Measurements from ENCODE around the gene GLDC. TPM values are rescaled to one million over a fixed set of nuclear protein-coding genes. Genes with fewer than 3 reads are reported as not detected.
A peak's percentile ranks its signal among the peaks of the same experiment; 100 is the strongest.

The GLDC gene
- total RNA-seq, 1 donor from 2014 or later, result 100 TPM

- H3K9me3 Mint-ChIP-seq, result no peaks in the 10 kb centered on the region
- H3K9me3 ChIP-seq (ENCODE audit: low read depth), result no peaks in the 10 kb centered on the region
- H2AFZ ChIP-seq (replicated peaks), result no peak overlapping the region
- no peak overlapping the region for H3K4me3 ChIP-seq
- peaks cover 68% of the 10 kb centered on the region for H4K20me1 ChIP-seq (ENCODE audit: low read depth)
- no peaks in the 10 kb centered on the region for H3K27me3 ChIP-seq
- H3K4me1 ChIP-seq, result peaks cover 41% of the 10 kb centered on the region
- peaks cover 5% of the 10 kb centered on the region for H3K36me3 Mint-ChIP-seq
- no peak for TF ChIP-seq EZH2phosphoT487 (IDR thresholded peaks at IDR 0.05)
- no peak for TF ChIP-seq EZH2 (IDR thresholded peaks at IDR 0.05)
- no peak for TF ChIP-seq CTCF (IDR thresholded peaks at IDR 0.05)
- no peak overlapping the region for H3K9ac ChIP-seq
- peaks cover 2% of the 10 kb centered on the region for H3K27me3 Mint-ChIP-seq (ENCODE audit: insufficient read depth, low read depth)
- no peak overlapping the region for H3K4me2 ChIP-seq
- peaks cover 33% of the 10 kb centered on the region for H3F3A ChIP-seq (ENCODE audit: low read depth)
- H3K27ac Mint-ChIP-seq, result peak overlapping the region; percentile 78
- peaks cover 81% of the 10 kb centered on the region for H3K79me2 ChIP-seq (ENCODE audit: low read depth)
- no peak overlapping the region for H3K4me3 Mint-ChIP-seq
- peaks cover 40% of the 10 kb centered on the region for H3K4me1 Mint-ChIP-seq
- DNase-seq (ENCODE audit: low spot score), result no peak
- no peak overlapping the region for H3K27ac ChIP-seq
- no peaks in the 10 kb centered on the region for H3K36me3 ChIP-seq
These were observed 12.9 kb downstream of the GLDC start for GRCh38 chr9:6632516-6633183.

GRCh38 chr9:6631207-6631512 is 14.4 kb downstream of the GLDC start:
- H3F3A ChIP-seq (ENCODE audit: low read depth), result peaks cover 33% of the 10 kb centered on the region
- no peak overlapping the region for H3K27ac ChIP-seq
- DNase-seq (ENCODE audit: low spot score), result no peak
- no peak for TF ChIP-seq EZH2phosphoT487 (IDR thresholded peaks at IDR 0.05)
- no peak overlapping the region for H3K9ac ChIP-seq
- H3K4me2 ChIP-seq, result no peak overlapping the region
- Mint-ChIP-seq H3K27me3 (ENCODE audit: insufficient read depth, low read depth) (no peaks in the 10 kb centered on the region), H3K36me3 (peaks cover 7% of the 10 kb centered on the region), H3K4me3 (no peak overlapping the region), H3K27ac (no peak overlapping the region), H3K9me3 (no peaks in the 10 kb centered on the region), H3K4me1 (peaks cover 43% of the 10 kb centered on the region)
- H3K79me2 ChIP-seq (ENCODE audit: low read depth), result peaks cover 79% of the 10 kb centered on the region
- peaks cover 46% of the 10 kb centered on the region for H3K4me1 ChIP-seq
- H3K36me3 ChIP-seq, result no peaks in the 10 kb centered on the region
- no peaks in the 10 kb centered on the region for H3K9me3 ChIP-seq (ENCODE audit: low read depth)
- H3K4me3 ChIP-seq, result no peak overlapping the region
- no peaks in the 10 kb centered on the region for H3K27me3 ChIP-seq
- H4K20me1 ChIP-seq (ENCODE audit: low read depth), result peaks cover 63% of the 10 kb centered on the region
- H2AFZ ChIP-seq (replicated peaks), result no peak overlapping the region

DNA sequence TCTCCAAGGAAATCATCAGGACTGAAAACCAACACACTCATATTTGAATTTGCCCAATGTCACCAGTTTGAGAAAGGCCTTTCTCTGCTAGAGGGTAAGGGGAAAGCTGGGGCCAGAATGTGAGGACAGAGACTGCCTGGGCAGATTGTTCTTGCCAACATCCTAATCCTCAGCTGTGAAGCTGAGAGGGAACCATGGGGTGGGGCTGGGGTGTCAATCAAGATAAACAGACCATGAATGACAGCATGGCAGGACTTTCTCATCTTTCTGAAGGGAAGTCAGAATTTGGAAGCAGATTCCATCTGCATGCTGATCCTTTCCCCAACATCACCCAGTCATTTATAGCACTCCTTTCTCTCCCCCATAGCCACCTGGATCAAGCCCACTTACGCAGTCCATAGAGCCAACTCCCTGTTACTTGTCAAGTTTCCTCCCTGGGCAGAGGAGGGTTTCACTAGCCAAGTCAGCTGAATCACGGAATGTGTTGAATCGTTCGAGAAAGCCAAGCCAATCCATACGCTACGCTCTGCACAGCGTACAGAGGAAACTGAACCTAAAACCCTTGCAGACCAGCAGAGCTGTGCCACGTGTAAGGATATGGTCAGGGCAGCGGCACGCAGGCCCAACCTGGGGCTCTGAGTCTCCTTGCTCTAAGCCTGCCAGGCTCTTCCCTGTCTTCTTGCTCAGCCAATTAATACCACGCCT is 14.9 kb downstream of the GLDC start:
- H3K4me1 Mint-ChIP-seq, result peaks cover 48% of the 10 kb centered on the region

More for the DNA sequence above, 14.9 kb downstream of the GLDC start:
- Mint-ChIP-seq H3K4me3 (no peak overlapping the region), H3K27me3 (ENCODE audit: insufficient read depth, low read depth) (peaks cover 2% of the 10 kb centered on the region), H3K9me3 (no peaks in the 10 kb centered on the region), H3K36me3 (peaks cover 9% of the 10 kb centered on the region), H3K27ac (peak overlapping the region; percentile 2)
- no peak overlapping the region for H3K4me3 ChIP-seq
- peaks cover 79% of the 10 kb centered on the region for H3K79me2 ChIP-seq (ENCODE audit: low read depth)
- TF ChIP-seq EZH2phosphoT487 (IDR thresholded peaks at IDR 0.05) (no peak), EZH2 (IDR thresholded peaks at IDR 0.05) (no peak), CTCF (IDR thresholded peaks at IDR 0.05) (no peak)
- peaks cover 38% of the 10 kb centered on the region for H3F3A ChIP-seq (ENCODE audit: low read depth)
- peak; percentile 64 for DNase-seq (ENCODE audit: low spot score)
- no peaks in the 10 kb centered on the region for H3K9me3 ChIP-seq (ENCODE audit: low read depth)
- H3K36me3 ChIP-seq, result no peaks in the 10 kb centered on the region
- no peak overlapping the region for H2AFZ ChIP-seq (replicated peaks)
- peak overlapping the region; percentile 45 for H3K4me2 ChIP-seq
- no peak overlapping the region for H3K9ac ChIP-seq
- H3K27me3 ChIP-seq, result no peaks in the 10 kb centered on the region
- peaks cover 62% of the 10 kb centered on the region for H4K20me1 ChIP-seq (ENCODE audit: low read depth)
- no peak overlapping the region for H3K27ac ChIP-seq
- H3K4me1 ChIP-seq, result peaks cover 51% of the 10 kb centered on the region

Measured in neural progenitor cell (in vitro differentiated cells).